NCI-H1092 (cell line): Measurements from ENCODE around the gene MAP4.

ENCODE experiments used
- DNase-seq: peaks from one replicate; lab custom pipeline; 2025; lab: John Stamatoyannopoulos, UW

The MAP4 gene

DNA sequence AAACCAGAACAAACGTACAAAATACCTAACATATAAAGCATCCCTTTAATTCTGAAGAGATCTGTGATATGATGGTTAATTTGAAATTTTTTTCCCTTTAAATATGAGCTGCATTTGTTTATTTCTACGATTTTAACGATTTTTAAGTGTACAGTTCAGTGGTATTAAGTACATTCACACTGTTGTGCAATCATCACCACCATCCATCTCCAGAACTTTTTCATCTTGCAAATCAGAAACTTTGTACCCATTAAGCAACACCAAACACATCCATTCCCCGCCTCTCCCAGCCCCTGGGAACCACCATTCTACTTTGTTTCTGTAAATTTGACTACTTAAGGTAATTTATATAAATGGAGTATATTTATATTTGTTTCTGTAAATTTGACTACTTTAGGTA is 51.5 kb downstream of the MAP4 start:
- no peak for DNase-seq

- no peak for DNase-seq
Observed at GRCh38 chr3:47961815-47962606, 54.2 kb downstream of the MAP4 start.

DNA sequence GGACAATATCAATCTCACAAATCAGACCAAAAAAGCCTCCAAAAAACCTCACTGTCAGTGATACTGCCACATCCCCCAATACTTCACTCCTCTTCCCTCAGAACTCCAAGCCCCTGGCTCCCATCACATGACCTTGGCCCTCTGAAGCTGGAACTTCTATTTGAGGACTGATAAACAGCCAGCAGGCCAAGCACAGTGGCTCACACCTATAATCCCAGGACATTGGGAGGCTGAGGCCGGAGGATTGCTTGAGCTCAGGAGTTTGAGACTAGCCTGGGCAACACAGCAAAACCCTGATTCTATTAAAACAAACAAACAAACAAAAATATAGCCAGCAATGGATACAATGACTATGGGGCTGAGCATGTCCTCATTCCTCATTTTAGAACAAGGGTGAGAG is 55.2 kb downstream of the MAP4 start:
- DNase-seq = no peak

- DNase-seq = no peak
Observed at GRCh38 chr3:47956521-47956920, 59.7 kb downstream of the MAP4 start.

DNA sequence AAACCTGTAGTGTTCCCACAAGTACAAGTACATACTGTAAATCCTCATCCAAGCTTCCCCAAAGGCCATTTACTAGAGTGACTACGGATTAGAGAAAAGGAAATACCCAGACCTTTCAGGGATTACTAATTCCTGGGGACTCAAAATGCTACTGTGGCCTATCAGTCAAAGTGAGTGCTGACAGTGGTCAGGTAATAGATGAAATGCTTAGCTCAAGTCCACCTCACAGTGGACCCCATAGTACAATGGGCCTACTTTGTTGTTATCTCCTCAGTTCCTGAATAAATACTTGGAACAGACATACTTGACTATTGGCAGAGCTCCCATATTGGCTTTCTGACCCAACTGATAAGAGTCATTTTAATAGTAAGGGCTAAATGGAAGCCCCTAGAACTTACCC is 61.6 kb downstream of the MAP4 start:
- DNase-seq = no peak

DNA sequence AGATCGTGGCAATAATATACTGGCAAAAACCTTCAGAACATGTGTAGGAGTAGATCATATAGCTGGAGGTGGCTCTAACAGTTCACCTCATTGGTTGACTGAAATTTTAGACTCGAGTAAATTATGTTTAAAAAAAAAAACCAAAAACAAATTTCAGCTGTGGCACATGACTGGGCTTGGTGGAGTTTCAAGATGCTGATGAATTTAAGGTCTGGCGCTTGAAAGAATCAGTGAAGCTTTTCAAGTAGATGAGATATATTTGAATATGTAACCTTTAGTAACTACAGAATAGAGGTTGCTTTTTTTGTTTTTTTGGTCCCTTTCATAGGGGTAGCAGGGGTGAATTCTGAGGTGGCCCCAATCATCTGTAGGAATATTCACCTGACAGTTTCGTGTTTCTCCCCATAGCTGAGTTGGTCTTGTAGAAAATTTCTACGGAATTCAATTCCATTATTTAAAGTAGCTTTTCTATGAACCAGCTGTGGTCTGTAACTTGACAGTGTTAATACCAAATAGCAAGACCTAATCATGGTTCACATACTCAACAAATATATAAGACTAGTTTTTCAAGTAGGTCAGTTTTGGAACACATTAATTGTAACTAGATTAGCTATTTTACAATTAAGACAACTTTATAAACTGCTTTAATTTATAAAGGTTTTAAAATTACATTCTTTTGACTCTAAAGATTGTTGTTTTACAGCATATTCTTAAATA is 65.6 kb downstream of the MAP4 start:
- DNase-seq = no peak

DNA sequence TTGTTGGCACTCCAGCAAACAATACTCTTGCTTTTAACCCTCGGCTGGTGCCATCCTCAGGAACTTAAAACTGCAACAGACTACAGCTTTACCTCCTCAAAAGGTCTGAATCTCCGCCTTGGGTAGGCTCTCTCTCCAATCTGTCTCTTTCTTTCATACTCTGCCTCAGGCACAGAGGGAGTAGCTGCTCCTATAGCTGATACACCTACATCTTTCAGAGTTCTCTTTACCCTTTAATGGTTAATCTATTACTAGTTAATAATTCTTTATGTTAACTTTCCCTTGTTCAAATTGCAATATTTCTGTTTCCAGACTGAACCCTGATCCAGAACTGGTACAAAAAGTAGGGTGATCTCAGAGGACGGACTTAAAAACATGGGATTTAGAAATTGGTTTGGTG is 66.2 kb downstream of the MAP4 start:
- DNase-seq = no peak

GRCh38 chr3:47940232-47940631 is 76.0 kb downstream of the MAP4 start:
- no peak for DNase-seq

DNA sequence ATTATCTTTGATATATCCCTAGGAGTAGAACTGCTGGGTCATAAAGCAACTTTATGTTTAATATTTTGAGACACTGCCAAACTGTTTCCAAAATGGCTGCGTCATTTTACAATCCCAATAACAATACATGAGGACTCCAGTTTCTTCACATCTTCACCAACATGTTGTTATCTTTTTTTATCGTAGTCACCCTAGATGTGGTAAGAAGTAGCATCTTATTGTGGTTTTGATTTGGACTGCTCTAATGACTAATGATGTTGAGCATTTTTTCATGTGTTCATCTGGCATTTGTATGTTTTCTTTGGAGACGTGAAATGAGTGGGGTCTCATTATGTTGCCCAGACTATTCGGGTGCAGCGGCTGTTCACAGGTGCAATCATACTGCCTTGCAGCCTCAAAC is 83.8 kb downstream of the MAP4 start:
- no peak for DNase-seq

GRCh38 chr3:47930979-47931378 is 85.2 kb downstream of the MAP4 start:
- no peak for DNase-seq

DNA sequence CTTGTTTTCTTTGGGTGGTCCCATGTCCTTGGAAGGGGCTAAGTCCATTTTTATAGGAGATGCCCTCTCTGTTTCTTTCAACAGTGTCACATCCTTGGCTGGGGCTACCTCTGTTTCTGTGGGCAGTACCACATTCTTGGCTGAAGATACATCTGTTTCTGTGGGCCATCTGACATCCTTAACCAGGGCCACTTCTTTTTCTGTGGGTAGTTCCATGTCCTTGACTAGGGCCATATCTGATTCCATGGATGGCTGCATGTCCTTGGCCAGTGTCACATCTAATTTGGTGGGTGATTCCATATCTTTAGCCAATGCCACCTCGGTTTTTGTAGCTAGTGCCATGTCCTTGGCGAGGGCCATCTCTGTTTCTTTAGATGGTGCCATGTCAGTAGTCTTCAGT is 99.5 kb downstream of the MAP4 start:
- DNase-seq = no peak

GRCh38 chr3:47916201-47916600 is 100.0 kb downstream of the MAP4 start:
- DNase-seq = no peak

DNA sequence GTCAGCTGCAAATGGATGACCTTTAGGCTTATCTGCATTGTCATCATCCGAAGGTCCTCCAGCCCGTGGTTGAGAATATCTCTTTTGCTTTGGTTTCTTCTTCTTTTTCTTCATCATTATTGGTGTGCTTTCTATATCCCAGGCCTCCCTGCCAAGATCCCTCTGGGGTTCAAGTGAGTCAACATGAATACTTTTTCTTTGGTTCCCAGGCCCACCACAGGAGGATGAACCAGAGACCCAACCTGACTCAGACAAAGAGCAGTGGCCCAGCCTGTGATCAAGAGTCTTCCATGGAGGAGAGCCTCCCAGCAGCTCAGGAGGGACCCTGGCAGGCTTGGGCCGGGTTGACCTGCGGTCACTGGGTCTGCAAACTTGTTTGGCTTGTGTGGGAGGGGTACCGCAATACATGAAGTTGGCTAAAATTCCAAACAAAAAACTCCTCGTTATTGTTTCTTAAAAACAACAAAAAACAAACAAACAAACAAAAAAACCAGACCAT is 104.2 kb downstream of the MAP4 start:
- DNase-seq = no peak

GRCh38 chr3:47910777-47911440 is 105.3 kb downstream of the MAP4 start:
- DNase-seq = no peak

DNA sequence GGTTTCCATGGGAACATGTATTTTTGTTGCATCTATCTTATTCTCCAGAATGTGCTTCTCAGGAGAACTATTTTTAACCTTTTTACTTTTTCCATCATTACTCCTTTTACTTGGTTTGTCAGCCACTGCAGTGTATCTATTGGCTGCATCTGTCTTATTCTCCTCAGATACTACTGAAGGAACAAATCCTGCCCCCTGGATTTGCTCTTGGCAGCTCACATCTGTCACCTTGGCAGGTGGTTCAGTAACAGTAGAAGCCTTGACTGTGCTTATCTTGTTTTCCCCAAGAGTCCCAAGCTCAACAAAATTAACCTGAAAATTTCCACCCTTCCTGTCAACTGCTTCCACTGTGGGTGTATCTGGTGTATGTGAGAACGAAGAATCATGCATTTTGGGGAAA is 106.0 kb downstream of the MAP4 start:
- no peak for DNase-seq

- no peak for DNase-seq
Observed at GRCh38 chr3:47909607-47910006, 106.6 kb downstream of the MAP4 start.

DNA sequence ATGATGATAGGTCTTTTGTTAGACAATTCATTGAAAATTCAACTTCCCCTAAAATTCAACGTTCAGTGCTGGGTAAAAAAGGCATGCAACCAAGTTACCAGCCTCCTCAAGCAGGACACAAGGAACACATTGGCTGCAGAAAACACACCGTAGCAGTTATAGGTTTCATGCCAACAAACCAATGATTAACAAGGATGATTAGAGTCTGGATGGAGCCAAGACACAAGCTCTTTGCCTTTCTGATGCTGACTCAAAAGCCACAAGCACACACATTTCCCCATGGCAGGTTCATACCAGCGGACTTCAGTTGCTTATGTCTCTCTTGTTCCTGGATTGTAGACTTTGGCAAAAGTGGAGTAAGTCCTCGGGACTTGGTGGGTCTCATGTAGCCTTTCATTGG is 107.5 kb downstream of the MAP4 start:
- DNase-seq = no peak

DNA sequence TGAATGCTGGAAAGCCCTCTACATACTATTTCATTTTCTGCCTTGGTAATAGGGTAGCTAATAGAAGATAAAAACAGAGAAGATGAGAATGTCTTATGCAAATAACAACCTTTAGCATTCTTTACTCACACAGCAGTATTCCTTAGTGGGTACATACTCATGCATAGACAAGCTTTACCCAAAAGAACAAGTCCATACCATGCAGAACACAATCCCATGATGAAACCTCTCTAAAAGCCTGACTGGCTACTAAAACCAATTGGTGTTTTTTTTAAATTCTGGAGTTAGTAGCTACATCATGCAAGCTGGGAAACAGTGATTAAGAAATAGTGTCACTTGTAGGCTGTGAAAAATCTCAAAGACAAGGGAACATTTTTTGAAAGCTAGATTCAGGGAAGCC is 108.4 kb downstream of the MAP4 start:
- DNase-seq = no peak

- DNase-seq = no peak
Observed at GRCh38 chr3:47902746-47903145, 113.5 kb downstream of the MAP4 start.

DNA sequence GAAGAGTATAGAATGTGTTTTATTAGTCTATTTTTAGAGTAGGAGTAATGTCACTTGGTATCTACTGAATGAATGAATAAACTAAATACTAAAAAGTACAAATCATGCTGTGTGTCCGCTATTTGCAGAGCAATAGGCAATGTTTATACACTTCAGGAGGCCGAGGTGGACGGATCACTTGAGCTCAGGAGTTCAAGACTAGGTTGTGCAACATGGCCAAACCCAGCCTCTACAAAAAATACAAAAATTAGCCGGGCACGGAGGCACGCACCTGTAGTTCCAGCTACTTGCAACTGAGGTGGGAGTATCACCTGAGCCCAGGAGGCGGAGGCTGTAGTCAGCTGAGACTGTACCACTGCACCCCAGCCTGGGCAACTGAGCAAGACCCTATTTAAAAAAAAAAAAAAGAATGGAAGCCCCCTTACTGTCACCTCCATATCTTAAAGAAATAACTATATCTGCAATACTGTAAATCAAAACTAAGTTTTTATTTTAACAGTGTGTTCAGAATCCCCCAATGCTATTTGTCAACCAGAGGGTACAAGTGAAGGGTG is 114.9 kb downstream of the MAP4 start:
- DNase-seq = no peak

DNA sequence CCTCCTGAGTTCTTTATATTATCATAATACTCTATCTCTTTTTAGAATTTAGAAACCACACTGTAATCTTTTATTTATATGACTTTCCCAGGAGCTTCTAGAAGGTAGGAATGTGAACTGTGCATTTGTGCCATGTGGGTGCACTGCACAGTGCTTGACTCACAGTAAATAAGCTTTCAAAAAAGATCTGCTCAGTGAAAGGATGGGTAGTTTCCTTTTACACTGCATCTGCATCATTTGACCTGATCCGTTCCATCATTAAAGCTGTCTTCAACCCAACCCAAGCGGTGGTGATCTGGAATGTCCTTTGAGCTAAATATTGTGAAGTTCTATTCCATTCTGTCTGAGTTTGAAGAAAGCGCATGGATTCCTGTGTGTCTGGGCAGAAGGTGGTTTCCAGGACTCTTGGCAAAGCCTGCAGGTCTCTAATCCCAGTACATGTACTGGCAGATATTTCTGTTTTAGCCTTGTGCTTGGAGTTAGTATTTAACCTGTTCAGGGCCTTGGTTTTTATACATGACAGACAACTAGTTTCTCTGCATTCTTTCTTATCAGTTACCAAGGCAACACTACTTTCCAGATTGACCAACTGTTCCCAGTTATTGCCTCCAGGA is 116.6 kb downstream of the MAP4 start:
- no peak for DNase-seq

- DNase-seq = no peak
Observed at GRCh38 chr3:47897954-47898353, 118.3 kb downstream of the MAP4 start.
